HG03521 (cell line): Measurements from ENCODE around the gene ADGRD1.

Experiments
- ATAC-seq: cut with Tn5 transposase; IDR thresholded peaks from one replicate; pipeline ENCODE4 v1.9.1; 2021; ENCODE audit warnings: mild to moderate bottlenecking, moderate library complexity; ENCODE audit not compliant: unreplicated experiment

The ADGRD1 gene

DNA sequence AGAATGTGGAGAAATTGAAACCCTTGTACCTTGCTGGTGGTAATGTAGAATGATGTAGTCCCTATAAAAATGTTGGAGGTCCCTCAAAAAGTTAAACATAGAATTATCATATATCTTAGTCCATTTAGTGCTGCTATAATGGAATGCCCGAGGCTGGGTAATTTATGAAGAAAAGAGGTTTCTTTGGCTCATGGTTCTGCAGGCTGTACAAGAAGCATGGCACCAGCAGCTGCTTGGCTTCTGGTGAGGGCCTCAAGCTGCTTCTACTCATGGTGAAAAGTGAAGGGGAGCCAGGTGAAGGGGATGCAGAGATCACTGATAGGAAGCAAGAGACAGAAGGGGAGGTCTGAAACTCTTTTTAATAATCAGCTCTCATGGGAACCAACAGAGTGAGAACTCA is 233.9 kb downstream of the ADGRD1 start:
- no peak for ATAC-seq

DNA sequence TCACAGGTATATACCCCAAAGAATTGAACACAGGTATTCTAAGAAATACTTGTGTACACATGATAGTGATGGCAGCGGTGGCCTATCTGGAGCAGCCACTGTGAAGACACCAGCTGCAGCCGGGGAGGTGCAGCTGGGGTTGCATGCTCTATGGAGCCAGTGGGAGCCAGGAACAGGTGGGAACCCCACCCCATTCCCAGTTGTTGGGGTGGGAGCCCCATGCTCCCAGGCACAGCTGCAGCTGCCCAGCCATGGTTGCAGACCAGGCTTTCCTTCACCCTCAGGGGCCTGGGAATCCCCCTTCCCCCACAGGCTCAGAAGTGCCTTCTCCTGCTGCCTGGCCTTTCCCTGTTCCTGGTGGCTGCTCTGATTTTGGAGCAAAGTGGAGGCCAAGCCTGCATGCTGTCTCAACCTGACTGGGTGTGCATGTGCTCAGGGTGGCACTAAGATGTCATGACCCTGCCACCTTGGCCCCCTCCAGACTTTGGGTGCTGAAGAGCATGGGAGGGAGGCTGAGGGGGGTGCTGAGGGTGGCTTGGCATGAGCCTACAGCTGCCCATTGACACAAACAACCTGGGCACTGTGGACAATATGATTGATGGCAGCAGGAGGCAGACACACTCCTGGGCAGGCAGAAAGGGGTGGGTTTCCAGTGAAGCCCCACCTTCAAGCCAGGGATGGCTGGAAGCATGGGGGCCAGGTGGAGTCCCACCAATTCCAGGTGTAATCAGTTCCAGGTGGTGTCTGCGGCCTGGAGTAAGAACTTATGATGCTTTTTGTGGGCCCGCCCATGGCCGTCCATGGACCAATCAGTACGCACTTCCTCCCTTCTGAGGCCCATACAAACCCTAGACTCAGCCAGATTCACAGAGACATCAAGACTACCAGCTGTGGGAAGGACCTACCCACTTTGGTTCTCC is 234.7 kb downstream of the ADGRD1 start:
- ATAC-seq, result no peak

DNA sequence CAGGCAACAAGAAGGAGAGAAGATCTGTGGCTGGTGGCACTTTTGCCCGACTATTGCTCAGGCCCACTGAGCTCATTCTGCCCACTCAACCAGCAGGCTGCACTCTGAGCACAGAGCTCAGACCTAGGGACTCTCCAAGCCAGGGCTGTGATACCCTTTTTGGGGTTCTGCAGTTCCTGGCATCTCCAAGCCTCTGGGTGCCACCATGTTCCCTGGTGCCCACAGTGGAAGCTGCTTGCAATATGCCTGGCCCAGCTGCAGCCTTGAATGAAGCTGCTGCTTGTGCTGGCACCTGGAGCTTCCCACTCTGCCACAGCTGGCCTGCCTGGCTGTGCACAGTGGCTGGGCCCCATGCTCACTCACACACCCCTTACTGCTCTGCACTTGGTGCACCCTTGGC is 236.1 kb downstream of the ADGRD1 start:
- no peak for ATAC-seq

DNA sequence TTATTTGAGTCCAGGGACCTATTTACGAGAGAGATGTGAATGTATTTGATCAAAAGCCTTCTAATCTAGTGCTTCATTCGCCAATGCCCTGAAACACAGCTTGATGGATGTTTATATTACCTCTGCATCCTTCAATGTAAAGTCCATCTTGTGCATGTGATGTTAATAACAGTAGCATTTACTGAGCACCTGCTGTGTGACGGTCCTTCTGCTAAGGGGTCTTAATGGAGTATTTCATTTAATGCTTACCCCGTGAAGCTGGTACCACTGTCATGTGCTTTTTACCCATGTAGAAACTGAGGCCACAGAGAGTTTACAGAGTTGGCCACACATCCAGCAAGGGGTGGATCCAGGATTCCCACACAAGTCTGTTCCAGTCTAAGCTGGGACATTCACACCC is 237.3 kb downstream of the ADGRD1 start:
- ATAC-seq, result no peak
